Thymus (tissue), 14 donors: Measurements from ENCODE around the gene KANK2. TPM values are rescaled to one million over a fixed set of nuclear protein-coding genes. Genes with fewer than 3 reads are reported as not detected.

ENCODE experiments used
- DNase-seq, 9 donors: peaks; one replicate each; pipeline ENCODE4 v3.0.0-alpha.2; 2013; ENCODE audit warnings: low spot score in 9 of 9, low read depth in 6 of 9, missing footprints in 1 of 9
- H3K27ac ChIP-seq, 2 donors: one replicate each; pipeline ENCODE4 v1.5.1; 2013; ENCODE audit warnings: control low read depth in 1 of 2, low read depth in 1 of 2, low read length in 1 of 2, mild to moderate bottlenecking in 1 of 2, moderate library complexity in 1 of 2
- H3K27me3 ChIP-seq, 2 donors: one replicate each; pipeline ENCODE4 v1.5.1; 2013; ENCODE audit warnings: low read length in 1 of 2; ENCODE audit not compliant: control insufficient read depth in 2 of 2, insufficient read depth in 1 of 2
- H3K36me3 ChIP-seq, 2 donors: one replicate each; pipeline ENCODE4 v1.5.1; 2013; ENCODE audit warnings: low read length in 1 of 2, mild to moderate bottlenecking in 1 of 2, moderate library complexity in 1 of 2; ENCODE audit not compliant: control insufficient read depth in 2 of 2, insufficient read depth in 2 of 2
- H3K4me1 ChIP-seq, 2 donors: one replicate each; pipeline ENCODE4 v1.5.1; 2013; ENCODE audit warnings: low read length in 2 of 2; ENCODE audit not compliant: control insufficient read depth in 2 of 2, insufficient read depth in 2 of 2
- H3K4me3 ChIP-seq, 2 donors: one replicate each; pipeline ENCODE4 v1.5.1; 2013; ENCODE audit warnings: low read length in 2 of 2, control low read depth in 1 of 2, mild to moderate bottlenecking in 1 of 2
- H3K9me3 ChIP-seq, 2 donors: one replicate each; pipeline ENCODE4 v1.5.1; 2013; ENCODE audit warnings: low read length in 1 of 2, mild to moderate bottlenecking in 1 of 2; ENCODE audit not compliant: control insufficient read depth in 2 of 2, insufficient read depth in 1 of 2
- WGBS: extraction: QIAGEN DNeasy Blood & Tissue Kit; methylation state at CpG from one replicate; pipeline ENCODE4 v1.1.7; 2013; 5-methylcytosine and 5-hydroxymethylcytosine counted together
- long read RNA-seq, 10 donors: transcript quantifications; one replicate each; lab custom pipeline, GENCODE V29; 2026
- polyA plus RNA-seq: library from polyadenylated mRNA; stranded (reverse); fragments of 200-250 nt; gene quantifications from one replicate; pipeline ENCODE4 v1.2.3, GENCODE V29; 2013
- total RNA-seq: library from RNA; stranded (reverse); fragments of 120-200 nt; gene quantifications from one replicate; pipeline ENCODE4 v1.2.4, GENCODE V29; 2013
- donor health status: healthy.

KANK2 gene
- total RNA-seq (12.3 TPM), polyA plus RNA-seq (18.3 TPM)
- long read RNA-seq, donor 1: 0 reads
- long read RNA-seq, donor 2, partial matches to known transcripts: 0 of 1 reads
- long read RNA-seq, donor 2, other reads (novel, unspliced or antisense): 0 of 1 reads
- long read RNA-seq, donor 3: 0 reads
- long read RNA-seq, donor 4, partial matches to known transcripts: 0 of 2 reads
- long read RNA-seq, donor 4, other reads (novel, unspliced or antisense): 0 of 2 reads
- long read RNA-seq, donor 5, partial matches to known transcripts: 0 of 3 reads
- long read RNA-seq, donor 5, other reads (novel, unspliced or antisense): 0 of 3 reads
- long read RNA-seq, donor 6, full-length matches to known transcripts: 4 of 4 reads
- long read RNA-seq, donor 6, partial matches to known transcripts: 0 of 4 reads
- long read RNA-seq, donor 6, other reads (novel, unspliced or antisense): 0 of 4 reads
- long read RNA-seq, donor 7: 0 reads
- long read RNA-seq, donor 8, partial matches to known transcripts: 0 of 1 reads
- long read RNA-seq, donor 8, other reads (novel, unspliced or antisense): 0 of 1 reads
- long read RNA-seq, donor 9, partial matches to known transcripts: 0 of 2 reads
- long read RNA-seq, donor 9, other reads (novel, unspliced or antisense): 0 of 2 reads
- long read RNA-seq, donor 10, partial matches to known transcripts: 0 of 2 reads
- long read RNA-seq, donor 10, other reads (novel, unspliced or antisense): 0 of 2 reads

- Histone ChIP-seq H3K4me3 (peak within 1 kb of the TSS; percentile 47 to 79), H3K4me1 (peaks cover 10 to 24% of the 10 kb centered on the region in 2 donors), H3K36me3 (peaks cover 0 to 8% of the 10 kb centered on the region in 2 donors), H3K27ac (no peak within 1 kb of the TSS), H3K9me3 (peaks cover 0 to 6% of the 10 kb centered on the region in 2 donors), H3K27me3 (peaks cover 4 to 30% of the 10 kb centered on the region in 2 donors)
- peak in 7 of 9 donors; percentile 59 to 83 (median 65) for DNase-seq
- WGBS: 3% methylated on average over 78 of the region's 78 CpGs
Measured at GRCh38 chr19:11197291-11198174, at the start of gene KANK2. TSS of gene KANK2 (minus strand) at chr19:11197545. CDS start at chr19:11194511, 3,034 bp downstream.

DNA sequence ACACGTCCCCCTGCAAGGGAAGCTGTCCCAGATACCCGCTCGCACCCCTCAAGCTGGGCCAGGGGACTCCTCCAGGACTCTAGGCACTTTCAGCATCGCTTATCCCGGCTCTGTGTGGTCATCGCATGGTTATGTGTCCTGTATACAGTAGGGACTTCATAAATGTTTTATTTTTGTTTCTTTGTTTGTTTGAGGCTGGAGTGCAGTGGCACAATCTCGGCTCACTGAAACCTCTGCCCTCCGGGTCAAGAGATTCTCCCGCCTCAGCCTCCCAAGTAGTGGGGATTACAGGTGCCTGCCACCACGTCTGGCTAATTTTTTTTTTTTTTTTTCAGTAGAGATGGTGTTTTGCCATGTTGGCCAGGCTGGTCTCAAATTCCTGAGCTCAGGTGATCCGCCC, 49.6 kb upstream of the KANK2 start:
- 95% methylated on average over 11 of the region's 11 CpGs for WGBS
- Histone ChIP-seq H3K27ac (no peak overlapping the region), H3K36me3 (no peaks in the 10 kb centered on the region), H3K9me3 (peaks cover 0 to 2% of the 10 kb centered on the region in 2 donors), H3K4me1 (peaks cover 0 to 9% of the 10 kb centered on the region in 2 donors), H3K4me3 (no peak overlapping the region), H3K27me3 (peaks cover 0 to 13% of the 10 kb centered on the region in 2 donors)
- DNase-seq: no peak

GRCh38 chr19:11244846-11245589, 47.7 kb upstream of the KANK2 start:
- Histone ChIP-seq H3K27ac (no peak overlapping the region), H3K4me3 (no peak overlapping the region), H3K27me3 (peaks cover 0 to 14% of the 10 kb centered on the region in 2 donors), H3K9me3 (peaks cover 0 to 2% of the 10 kb centered on the region in 2 donors), H3K36me3 (no peaks in the 10 kb centered on the region), H3K4me1 (peaks cover 0 to 9% of the 10 kb centered on the region in 2 donors)
- DNase-seq: no peak
- WGBS: 98% methylated on average over 5 of the region's 5 CpGs

- Histone ChIP-seq H3K9me3 (peaks cover 0 to 11% of the 10 kb centered on the region in 2 donors), H3K27me3 (peaks cover 0 to 14% of the 10 kb centered on the region in 2 donors), H3K36me3 (no peaks in the 10 kb centered on the region), H3K4me1 (peaks cover 0 to 9% of the 10 kb centered on the region in 2 donors), H3K27ac (peak overlapping the region in 1 of 2 donors; percentile 26), H3K4me3 (no peak overlapping the region)
- WGBS: 99% methylated on average over 7 of the region's 7 CpGs
- DNase-seq: no peak
Measured at GRCh38 chr19:11243798-11244169, 46.4 kb upstream of the KANK2 start.

GRCh38 chr19:11242864-11243797, 45.8 kb upstream of the KANK2 start:
- DNase-seq: peak; percentile 6 to 73 (median 47)
- WGBS: 43% methylated on average over 48 of the region's 48 CpGs
- peaks cover 0 to 13% of the 10 kb centered on the region in 2 donors for H3K9me3 ChIP-seq
- no peak overlapping the region for H3K4me3 ChIP-seq
- no peaks in the 10 kb centered on the region for H3K36me3 ChIP-seq
- peaks cover 0 to 14% of the 10 kb centered on the region in 2 donors for H3K27me3 ChIP-seq
- peaks cover 0 to 9% of the 10 kb centered on the region in 2 donors for H3K4me1 ChIP-seq
- H3K27ac ChIP-seq: peak overlapping the region in 1 of 2 donors; percentile 26

GRCh38 chr19:11242025-11242424, 44.7 kb upstream of the KANK2 start:
- Histone ChIP-seq H3K27me3 (peaks cover 0 to 14% of the 10 kb centered on the region in 2 donors), H3K4me1 (peaks cover 0 to 9% of the 10 kb centered on the region in 2 donors), H3K27ac (no peak overlapping the region), H3K4me3 (no peak overlapping the region), H3K36me3 (no peaks in the 10 kb centered on the region), H3K9me3 (peaks cover 0 to 17% of the 10 kb centered on the region in 2 donors)
- DNase-seq: no peak
- 95% methylated on average over 11 of the region's 11 CpGs for WGBS

GRCh38 chr19:11240008-11240444, 42.7 kb upstream of the KANK2 start:
- Histone ChIP-seq H3K4me3 (no peak overlapping the region), H3K4me1 (peaks cover 0 to 9% of the 10 kb centered on the region in 2 donors), H3K9me3 (peaks cover 0 to 17% of the 10 kb centered on the region in 2 donors), H3K27me3 (peaks cover 0 to 14% of the 10 kb centered on the region in 2 donors), H3K27ac (no peak overlapping the region), H3K36me3 (no peaks in the 10 kb centered on the region)
- no peak for DNase-seq
- WGBS: 99% methylated on average over 8 of the region's 8 CpGs
